GM12878 (cell line): Measurements from ENCODE around the gene EEF1AKMT2.

Source experiments
- CHD4 ChIP-seq: fragments of 200-600 bp; sonication (generic); IDR thresholded peaks from 2 replicates; pipeline ENCODE4 v1.6.1; 2016; ENCODE audit warnings: mild to moderate bottlenecking
- PML ChIP-seq: IDR thresholded peaks from 2 replicates; pipeline ENCODE4 v1.6.1; 2012; ENCODE audit warnings: low read length, inconsistent platforms
- SMC3 ChIP-seq: IDR thresholded peaks from 2 replicates; pipeline ENCODE4 v1.6.1; 2011; ENCODE audit warnings: low read length, improper control_type of control experiment, borderline replicate concordance
- TF ChIP-seq, protein P1 (sequence below): IDR thresholded peaks from 2 replicates; pipeline ENCODE4 v1.6.1; 2012; ENCODE audit warnings: low read depth, low read length, improper control_type of control experiment
- TF ChIP-seq, protein P2 (sequence below): fragments of 150-350 bp; IDR thresholded peaks from 2 replicates; pipeline ENCODE4 v1.6.1; 2016; ENCODE audit warnings: low read depth, low read length

DNA sequence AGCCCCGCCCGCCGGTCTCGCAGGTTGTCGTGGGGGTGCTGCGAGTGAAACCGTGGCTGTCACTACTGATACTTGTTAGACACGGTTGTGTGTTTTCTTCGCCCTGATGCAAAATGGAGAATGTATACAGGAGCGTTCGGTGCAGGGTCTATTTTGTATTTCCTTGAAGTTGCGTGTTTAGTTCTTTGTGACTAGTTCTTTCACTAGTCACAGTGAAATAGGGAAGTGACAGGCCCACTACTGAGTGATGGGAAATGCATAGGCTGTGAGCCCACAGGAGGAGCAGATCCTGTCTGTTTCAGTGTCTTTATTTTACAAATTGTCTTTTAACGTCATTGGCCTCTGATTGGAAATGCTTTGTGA is 10.6 kb upstream of the EEF1AKMT2 start:
- TF ChIP-seq SMC3 (no peak), CHD4 (no peak), PML (no peak)
- TF ChIP-seq, protein P1, sequence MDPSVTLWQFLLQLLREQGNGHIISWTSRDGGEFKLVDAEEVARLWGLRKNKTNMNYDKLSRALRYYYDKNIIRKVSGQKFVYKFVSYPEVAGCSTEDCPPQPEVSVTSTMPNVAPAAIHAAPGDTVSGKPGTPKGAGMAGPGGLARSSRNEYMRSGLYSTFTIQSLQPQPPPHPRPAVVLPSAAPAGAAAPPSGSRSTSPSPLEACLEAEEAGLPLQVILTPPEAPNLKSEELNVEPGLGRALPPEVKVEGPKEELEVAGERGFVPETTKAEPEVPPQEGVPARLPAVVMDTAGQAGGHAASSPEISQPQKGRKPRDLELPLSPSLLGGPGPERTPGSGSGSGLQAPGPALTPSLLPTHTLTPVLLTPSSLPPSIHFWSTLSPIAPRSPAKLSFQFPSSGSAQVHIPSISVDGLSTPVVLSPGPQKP = no peak
- TF ChIP-seq, protein P2, sequence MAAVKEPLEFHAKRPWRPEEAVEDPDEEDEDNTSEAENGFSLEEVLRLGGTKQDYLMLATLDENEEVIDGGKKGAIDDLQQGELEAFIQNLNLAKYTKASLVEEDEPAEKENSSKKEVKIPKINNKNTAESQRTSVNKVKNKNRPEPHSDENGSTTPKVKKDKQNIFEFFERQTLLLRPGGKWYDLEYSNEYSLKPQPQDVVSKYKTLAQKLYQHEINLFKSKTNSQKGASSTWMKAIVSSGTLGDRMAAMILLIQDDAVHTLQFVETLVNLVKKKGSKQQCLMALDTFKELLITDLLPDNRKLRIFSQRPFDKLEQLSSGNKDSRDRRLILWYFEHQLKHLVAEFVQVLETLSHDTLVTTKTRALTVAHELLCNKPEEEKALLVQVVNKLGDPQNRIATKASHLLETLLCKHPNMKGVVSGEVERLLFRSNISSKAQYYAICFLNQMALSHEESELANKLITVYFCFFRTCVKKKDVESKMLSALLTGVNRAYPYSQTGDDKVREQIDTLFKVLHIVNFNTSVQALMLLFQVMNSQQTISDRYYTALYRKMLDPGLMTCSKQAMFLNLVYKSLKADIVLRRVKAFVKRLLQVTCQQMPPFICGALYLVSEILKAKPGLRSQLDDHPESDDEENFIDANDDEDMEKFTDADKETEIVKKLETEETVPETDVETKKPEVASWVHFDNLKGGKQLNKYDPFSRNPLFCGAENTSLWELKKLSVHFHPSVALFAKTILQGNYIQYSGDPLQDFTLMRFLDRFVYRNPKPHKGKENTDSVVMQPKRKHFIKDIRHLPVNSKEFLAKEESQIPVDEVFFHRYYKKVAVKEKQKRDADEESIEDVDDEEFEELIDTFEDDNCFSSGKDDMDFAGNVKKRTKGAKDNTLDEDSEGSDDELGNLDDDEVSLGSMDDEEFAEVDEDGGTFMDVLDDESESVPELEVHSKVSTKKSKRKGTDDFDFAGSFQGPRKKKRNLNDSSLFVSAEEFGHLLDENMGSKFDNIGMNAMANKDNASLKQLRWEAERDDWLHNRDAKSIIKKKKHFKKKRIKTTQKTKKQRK = no peak
